ENCODE data around the gene SCGB1D1. TPM values are rescaled to one million over a fixed set of nuclear protein-coding genes. Genes with fewer than 3 reads are reported as not detected.

The SCGB1D1 gene
- polyA plus RNA-seq, 1 donor from 2014 or later, result not detected

GRCh38 chr11:62166371-62166770 lies 23.6 kb upstream of the SCGB1D1 start:
- no peaks in the 10 kb centered on the region for H3K9me2 ChIP-seq (ENCODE audit: insufficient read depth, low read length)
- no peak overlapping the region for H2AFZ ChIP-seq (ENCODE audit: low read depth, low read length)
- no peaks in the 10 kb centered on the region for H3K27me3 ChIP-seq (ENCODE audit: insufficient read depth, low read depth, low read length)
- no peak overlapping the region for H3K4me2 ChIP-seq (ENCODE audit: low read length)
- no peaks in the 10 kb centered on the region for H4K20me1 ChIP-seq (ENCODE audit: insufficient read depth)
- no peaks in the 10 kb centered on the region for H3F3A ChIP-seq (ENCODE audit: insufficient read depth, low read length, poor library complexity, severe bottlenecking)
- no peak overlapping the region for H3K27ac ChIP-seq (ENCODE audit: low read length)
- H3K79me2 ChIP-seq (replicated peaks; ENCODE audit: insufficient read depth, low read length), result no peaks in the 10 kb centered on the region
- H3K9me3 ChIP-seq (ENCODE audit: low read length), result no peaks in the 10 kb centered on the region
- TF ChIP-seq MXI1 (conservative IDR thresholded peaks at IDR 0.05; ENCODE audit: poor library complexity, severe bottlenecking) (no peak), SMC3 (conservative IDR thresholded peaks at IDR 0.05; ENCODE audit: poor library complexity) (no peak), TAF1 (IDR thresholded peaks at IDR 0.05; ENCODE audit: low read depth) (no peak), EZH2 (IDR thresholded peaks at IDR 0.05; ENCODE audit: borderline replicate concordance, insufficient read depth, low read length, poor library complexity, severe bottlenecking) (no peak), REST (IDR thresholded peaks at IDR 0.05; ENCODE audit: borderline replicate concordance) (no peak), RAD21 (conservative IDR thresholded peaks at IDR 0.05) (no peak), POLR2AphosphoS5 (IDR thresholded peaks at IDR 0.05) (no peak), EP300 (conservative IDR thresholded peaks at IDR 0.05; ENCODE audit: poor library complexity, severe bottlenecking) (no peak), CTCF (IDR thresholded peaks at IDR 0.05; ENCODE audit: poor library complexity, severe bottlenecking) (no peak)
- H3K9ac ChIP-seq (ENCODE audit: low read length), result no peak overlapping the region
- H3K36me3 ChIP-seq (ENCODE audit: insufficient read depth, low read length), result no peaks in the 10 kb centered on the region
- no peak overlapping the region for H3K4me3 ChIP-seq (ENCODE audit: low read length)

GRCh38 chr11:62169448-62169847 lies 20.6 kb upstream of the SCGB1D1 start:
- H3K27me3 ChIP-seq (ENCODE audit: insufficient read depth, low read depth, low read length), result no peaks in the 10 kb centered on the region
- H3K9ac ChIP-seq (ENCODE audit: low read length), result no peak overlapping the region
- no peaks in the 10 kb centered on the region for H3K36me3 ChIP-seq (ENCODE audit: insufficient read depth, low read length)
- H3K4me2 ChIP-seq (ENCODE audit: low read length), result no peak overlapping the region
- no peak overlapping the region for H2AFZ ChIP-seq (ENCODE audit: low read depth, low read length)
- H3F3A ChIP-seq (ENCODE audit: insufficient read depth, low read length, poor library complexity, severe bottlenecking), result no peaks in the 10 kb centered on the region
- TF ChIP-seq REST (IDR thresholded peaks at IDR 0.05; ENCODE audit: borderline replicate concordance) (no peak), RAD21 (conservative IDR thresholded peaks at IDR 0.05) (no peak), SMC3 (conservative IDR thresholded peaks at IDR 0.05; ENCODE audit: poor library complexity) (no peak), TAF1 (IDR thresholded peaks at IDR 0.05; ENCODE audit: low read depth) (no peak), EZH2 (IDR thresholded peaks at IDR 0.05; ENCODE audit: borderline replicate concordance, insufficient read depth, low read length, poor library complexity, severe bottlenecking) (no peak), EP300 (conservative IDR thresholded peaks at IDR 0.05; ENCODE audit: poor library complexity, severe bottlenecking) (no peak), MXI1 (conservative IDR thresholded peaks at IDR 0.05; ENCODE audit: poor library complexity, severe bottlenecking) (no peak), CTCF (IDR thresholded peaks at IDR 0.05; ENCODE audit: poor library complexity, severe bottlenecking) (no peak), POLR2AphosphoS5 (IDR thresholded peaks at IDR 0.05) (no peak)
- H4K20me1 ChIP-seq (ENCODE audit: insufficient read depth), result no peaks in the 10 kb centered on the region
- no peaks in the 10 kb centered on the region for H3K9me3 ChIP-seq (ENCODE audit: low read length)
- H3K4me3 ChIP-seq (ENCODE audit: low read length), result no peak overlapping the region
- H3K79me2 ChIP-seq (replicated peaks; ENCODE audit: insufficient read depth, low read length), result no peaks in the 10 kb centered on the region
- H3K9me2 ChIP-seq (ENCODE audit: insufficient read depth, low read length), result no peaks in the 10 kb centered on the region
- H3K27ac ChIP-seq (ENCODE audit: low read length), result no peak overlapping the region

All from neural cell (in vitro differentiated cells).